Measurements from ENCODE around the gene TMEM150A.

The TMEM150A gene

GRCh38 chr2:85611705-85612587, 9.4 kb upstream of the TMEM150A start, which contains the start of gene C2orf68:
TSS of gene C2orf68 (minus strand) at chr2:85612066. CDS start at chr2:85611984, 82 bp downstream.
- H3K4me3 ChIP-seq (ENCODE audit: low read length): peak within 1 kb of the TSS; percentile 74
- peak; percentile 88 for DNase-seq (ENCODE audit: low read depth)
- TF ChIP-seq CTCF (IDR thresholded peaks at IDR 0.05; ENCODE audit: insufficient read depth, low read depth, low read length, missing control alignments): no peak

GRCh38 chr2:85611217-85611704, 8.8 kb upstream of the TMEM150A start:
- H3K4me3 ChIP-seq (ENCODE audit: low read length): peak overlapping the region; percentile 74
- TF ChIP-seq CTCF (IDR thresholded peaks at IDR 0.05; ENCODE audit: insufficient read depth, low read depth, low read length, missing control alignments): no peak
- DNase-seq (ENCODE audit: low read depth): no peak

- TF ChIP-seq CTCF (IDR thresholded peaks at IDR 0.05; ENCODE audit: insufficient read depth, low read depth, low read length, missing control alignments): no peak
- DNase-seq (ENCODE audit: low read depth): no peak
- H3K4me3 ChIP-seq (ENCODE audit: low read length): no peak overlapping the region
Measured at GRCh38 chr2:85607268-85608215, 5.0 kb upstream of the TMEM150A start.

GRCh38 chr2:85606116-85606455, 3.6 kb upstream of the TMEM150A start:
- no peak for TF ChIP-seq CTCF (IDR thresholded peaks at IDR 0.05; ENCODE audit: insufficient read depth, low read depth, low read length, missing control alignments)
- no peak overlapping the region for H3K4me3 ChIP-seq (ENCODE audit: low read length)
- no peak for DNase-seq (ENCODE audit: low read depth)

- no peak overlapping the region for H3K4me3 ChIP-seq (ENCODE audit: low read length)
- DNase-seq (ENCODE audit: low read depth): no peak
Measured at GRCh38 chr2:85605406-85606115, 3.1 kb upstream of the TMEM150A start.

More at GRCh38 chr2:85605406-85606115, 3.1 kb upstream of the TMEM150A start:
- TF ChIP-seq CTCF (IDR thresholded peaks at IDR 0.05; ENCODE audit: insufficient read depth, low read depth, low read length, missing control alignments): no peak

Data from epithelial cell of esophagus (primary cell).